IPS DF 6.9 (cell line): ENCODE data around the gene PRLR.

Source experiments
- DNase-seq: peaks from one replicate; pipeline ENCODE4 v3.0.0-alpha.2; 2013; ENCODE audit warnings: low read depth, low spot score
- H3K27ac ChIP-seq: one replicate; pipeline ENCODE4 v1.5.1; 2013; ENCODE audit warnings: low read length, control low read depth
- H3K27me3 ChIP-seq: 2 replicates; pipeline ENCODE4 v1.6.1; 2013; ENCODE audit warnings: mild to moderate bottlenecking, low read length; ENCODE audit not compliant: control insufficient read depth, insufficient read depth
- H3K36me3 ChIP-seq: 2 replicates; pipeline ENCODE4 v1.6.1; 2013; ENCODE audit warnings: low read length; ENCODE audit not compliant: control insufficient read depth, insufficient read depth
- H3K4me1 ChIP-seq: 2 replicates; pipeline ENCODE4 v1.6.1; 2013; ENCODE audit warnings: low read length; ENCODE audit not compliant: control insufficient read depth, insufficient read depth
- H3K4me3 ChIP-seq: 2 replicates; pipeline ENCODE4 v1.5.1; 2013; ENCODE audit warnings: mild to moderate bottlenecking, low read length
- H3K9me3 ChIP-seq: 2 replicates; pipeline ENCODE4 v1.6.1; 2013; ENCODE audit warnings: low read length, inconsistent platforms; ENCODE audit not compliant: control insufficient read depth, insufficient read depth
- WGBS: extraction: QIAGEN DNeasy Blood & Tissue Kit; methylation state at CpG from one replicate; pipeline ENCODE4 v1.1.7; 2013; ENCODE audit warnings: mixed read lengths, missing lambda C conversion rate; ENCODE audit not compliant: insufficient read length, insufficient coverage; 5-methylcytosine and 5-hydroxymethylcytosine counted together

PRLR gene

DNA sequence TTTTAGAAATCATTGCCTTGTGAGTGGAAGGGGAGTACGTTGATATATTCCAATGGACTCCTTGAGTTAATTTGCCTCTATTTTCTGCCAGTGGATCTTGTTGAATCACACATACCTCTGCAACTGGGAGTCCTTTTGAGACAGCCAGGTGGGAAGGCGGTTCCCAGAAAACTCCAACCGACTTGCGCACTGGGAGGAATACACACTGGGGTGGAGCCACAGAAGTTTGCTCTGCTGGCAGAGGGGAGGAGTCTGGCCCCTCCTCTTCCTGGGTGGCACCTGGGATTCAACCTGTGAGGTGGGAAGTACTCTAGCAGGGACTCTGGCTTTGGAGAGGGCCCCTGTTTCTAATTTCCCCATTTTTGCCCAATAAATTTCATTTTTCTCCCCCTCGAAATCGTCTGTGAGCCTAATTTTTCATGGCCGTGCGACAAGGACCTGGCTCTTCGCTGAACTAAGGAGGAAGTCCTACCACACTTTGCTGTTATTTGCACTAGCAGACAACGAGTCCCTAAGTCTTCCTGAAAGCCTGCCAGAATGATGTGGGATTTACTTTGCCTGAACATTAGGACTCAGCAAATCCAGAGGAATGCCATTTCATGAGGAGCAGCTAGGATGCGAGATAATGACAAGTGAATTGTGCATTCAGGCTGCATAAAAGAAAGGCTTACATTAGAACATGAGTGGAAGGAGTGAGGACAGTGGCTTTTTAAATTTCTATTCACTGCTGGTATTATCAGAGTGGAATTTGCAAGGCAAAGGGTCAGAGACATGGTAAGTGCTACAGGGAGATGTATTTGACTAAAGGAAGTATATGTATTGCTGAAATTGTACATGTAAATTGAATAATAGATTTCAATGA, 67.2 kb downstream of the PRLR start:
- Histone ChIP-seq H3K4me3 (no peak overlapping the region), H3K27ac (no peak overlapping the region), H3K27me3 (no peaks in the 10 kb centered on the region), H3K36me3 (no peaks in the 10 kb centered on the region), H3K4me1 (no peaks in the 10 kb centered on the region), H3K9me3 (no peaks in the 10 kb centered on the region)
- WGBS: no CpG with 5 or more reads among the region's 11 CpGs
- no peak for DNase-seq

- H3K27me3 ChIP-seq: no peaks in the 10 kb centered on the region
- no peak overlapping the region for H3K4me3 ChIP-seq
- no peak for DNase-seq
- H3K4me1 ChIP-seq: no peaks in the 10 kb centered on the region
- no peak overlapping the region for H3K27ac ChIP-seq
- H3K9me3 ChIP-seq: no peaks in the 10 kb centered on the region
- WGBS: no CpG with 5 or more reads among the region's 7 CpGs
- no peaks in the 10 kb centered on the region for H3K36me3 ChIP-seq
These were observed 68.5 kb downstream of the PRLR start for GRCh38 chr5:35161652-35162273.

DNA sequence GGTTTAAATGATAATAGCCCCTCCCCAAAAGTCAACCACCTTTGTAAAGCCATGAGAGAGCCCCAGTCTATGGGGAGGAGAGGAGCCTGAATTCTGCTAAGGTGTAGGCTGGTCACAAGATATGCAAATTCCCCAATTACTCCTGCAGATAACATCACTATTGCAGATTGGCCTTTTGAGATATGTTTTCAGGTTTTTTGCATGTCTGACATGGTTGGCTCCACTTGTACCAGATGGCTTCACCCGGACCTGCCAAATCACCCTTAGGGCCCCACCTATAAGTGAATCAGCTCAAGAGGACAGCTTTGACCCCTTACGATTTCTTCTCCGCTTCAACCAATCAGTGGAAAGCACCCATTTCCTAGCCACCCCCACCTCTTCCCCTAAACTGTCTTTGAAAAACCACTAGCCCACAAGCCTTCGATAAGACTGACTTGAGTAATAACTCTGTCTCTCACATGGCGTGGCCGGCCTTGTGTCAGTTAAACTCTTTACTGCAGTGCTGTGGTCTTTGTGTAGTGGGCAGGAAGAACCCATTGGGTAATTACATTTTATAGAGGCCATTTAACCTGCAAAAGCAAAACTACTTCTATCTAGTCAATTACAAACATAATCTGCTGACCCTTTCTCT, 69.7 kb downstream of the PRLR start:
- Histone ChIP-seq H3K9me3 (no peaks in the 10 kb centered on the region), H3K27me3 (no peaks in the 10 kb centered on the region), H3K4me3 (no peak overlapping the region), H3K36me3 (no peaks in the 10 kb centered on the region), H3K4me1 (no peaks in the 10 kb centered on the region), H3K27ac (no peak overlapping the region)
- no peak for DNase-seq
- no CpG with 5 or more reads among the region's 6 CpGs for WGBS

- no peak for DNase-seq
- WGBS: no CpG with 5 or more reads among the region's 2 CpGs
- no peaks in the 10 kb centered on the region for H3K27me3 ChIP-seq
- no peaks in the 10 kb centered on the region for H3K4me1 ChIP-seq
- H3K9me3 ChIP-seq: no peaks in the 10 kb centered on the region
- no peak overlapping the region for H3K4me3 ChIP-seq
- H3K36me3 ChIP-seq: no peaks in the 10 kb centered on the region
- no peak overlapping the region for H3K27ac ChIP-seq
These were observed 70.9 kb downstream of the PRLR start for GRCh38 chr5:35159370-35159742.

GRCh38 chr5:35158622-35159369, 71.5 kb downstream of the PRLR start:
- Histone ChIP-seq H3K27me3 (no peaks in the 10 kb centered on the region), H3K36me3 (no peaks in the 10 kb centered on the region), H3K9me3 (no peaks in the 10 kb centered on the region), H3K4me3 (no peak overlapping the region), H3K4me1 (no peaks in the 10 kb centered on the region), H3K27ac (no peak overlapping the region)
- WGBS: no CpG with 5 or more reads among the region's 7 CpGs
- DNase-seq: no peak

DNA sequence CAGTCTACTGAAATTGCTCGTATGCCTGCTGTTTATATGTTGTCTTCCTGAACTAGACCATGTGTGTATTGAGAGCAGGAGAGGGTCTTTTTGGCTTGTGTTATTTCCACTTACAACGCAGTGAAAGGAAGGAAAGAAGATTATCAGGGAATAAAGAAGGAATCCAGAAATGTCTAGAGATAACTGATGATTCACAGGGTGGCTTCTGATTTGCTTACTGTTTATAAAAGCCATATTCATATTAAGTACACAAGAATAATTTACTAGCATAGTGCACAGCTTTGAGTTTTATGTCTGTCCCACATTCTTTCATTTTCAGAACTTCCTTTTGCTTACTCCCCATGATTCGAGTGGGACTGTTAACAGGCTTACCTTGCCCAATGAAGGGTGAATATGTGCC, 72.1 kb downstream of the PRLR start:
- no CpG with 5 or more reads among the region's 3 CpGs for WGBS
- DNase-seq: no peak

DNA sequence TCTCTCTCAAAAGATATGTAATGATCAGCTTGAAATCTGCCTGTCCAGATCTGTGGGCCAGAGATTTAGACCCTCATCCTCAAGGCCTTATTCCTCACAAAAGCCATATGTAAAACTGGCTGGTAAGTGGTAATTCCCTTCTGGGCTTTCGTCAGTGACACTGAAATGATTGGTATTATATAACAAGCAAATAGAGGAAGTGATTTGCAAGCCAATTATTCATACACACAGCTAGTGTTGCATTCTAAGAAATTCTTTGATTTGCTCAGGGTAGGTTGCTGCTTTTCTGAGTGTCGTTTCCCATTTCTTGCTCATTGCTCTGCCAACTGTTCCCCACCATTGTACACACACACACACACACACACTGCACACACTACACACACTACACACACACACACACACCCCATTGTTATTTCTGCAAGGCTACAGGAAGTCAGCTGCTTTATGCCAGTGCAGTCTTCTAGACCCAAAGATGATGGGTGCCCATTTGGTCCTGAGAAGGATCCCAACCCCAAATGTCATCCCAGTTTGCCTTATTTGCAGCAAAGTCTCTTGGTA, 76.8 kb downstream of the PRLR start:
- no peaks in the 10 kb centered on the region for H3K27me3 ChIP-seq
- H3K4me1 ChIP-seq: no peaks in the 10 kb centered on the region
- no CpG with 5 or more reads among the region's 2 CpGs for WGBS
- H3K9me3 ChIP-seq: no peaks in the 10 kb centered on the region
- H3K4me3 ChIP-seq: no peak overlapping the region
- H3K36me3 ChIP-seq: no peaks in the 10 kb centered on the region
- no peak for DNase-seq
- no peak overlapping the region for H3K27ac ChIP-seq

More for the DNA sequence above, 72.1 kb downstream of the PRLR start:
- no peaks in the 10 kb centered on the region for H3K27me3 ChIP-seq
- no peak overlapping the region for H3K27ac ChIP-seq
- H3K36me3 ChIP-seq: no peaks in the 10 kb centered on the region
- H3K4me1 ChIP-seq: no peaks in the 10 kb centered on the region
- H3K4me3 ChIP-seq: no peak overlapping the region
- H3K9me3 ChIP-seq: no peaks in the 10 kb centered on the region

DNA sequence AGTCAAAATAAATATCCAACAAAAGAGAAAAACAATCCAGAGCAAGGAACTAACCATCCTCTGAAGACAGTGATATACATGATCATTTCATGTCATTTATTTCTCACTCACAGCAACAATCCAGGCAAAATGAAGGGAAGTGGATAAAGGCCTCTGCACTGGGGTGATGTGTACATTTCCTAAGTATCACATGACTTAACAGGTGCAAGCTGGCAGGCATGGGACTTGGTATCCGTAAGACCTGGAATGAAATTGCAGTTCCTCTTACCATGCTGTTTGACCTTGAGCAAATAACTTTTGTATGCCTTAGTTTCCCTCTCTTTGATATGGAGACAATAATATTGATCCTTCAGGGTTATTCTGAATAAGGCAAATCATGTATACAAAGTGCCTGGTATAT, 77.6 kb downstream of the PRLR start:
- WGBS: no CpG with 5 or more reads among the region's 1 CpG
- Histone ChIP-seq H3K27me3 (no peaks in the 10 kb centered on the region), H3K4me1 (no peaks in the 10 kb centered on the region), H3K27ac (no peak overlapping the region), H3K9me3 (no peaks in the 10 kb centered on the region), H3K36me3 (no peaks in the 10 kb centered on the region), H3K4me3 (no peak overlapping the region)
- DNase-seq: no peak

- no CpG with 5 or more reads among the region's 1 CpG for WGBS
- Histone ChIP-seq H3K4me1 (no peaks in the 10 kb centered on the region), H3K27ac (no peak overlapping the region), H3K36me3 (no peaks in the 10 kb centered on the region), H3K9me3 (no peaks in the 10 kb centered on the region), H3K4me3 (no peak overlapping the region), H3K27me3 (no peaks in the 10 kb centered on the region)
- DNase-seq: no peak
These were observed 79.0 kb downstream of the PRLR start for GRCh38 chr5:35151146-35151920.
